GM21515 (cell line): ENCODE measurements around the gene ZNF808.
A peak's percentile ranks its signal among the peaks of the same experiment; 100 is the strongest.
"Not testable (repeated sequence)": the region's sequence is repeated elsewhere in the genome, so short reads cannot be mapped to it uniquely, and the experiment has no call there.

Experiments
- ATAC-seq: cut with Tn5 transposase; IDR thresholded peaks from one replicate; pipeline ENCODE4 v1.9.1; 2021; ENCODE audit not compliant: unreplicated experiment

Gene ZNF808

GRCh38 chr19:52535771-52536447 lies 8.4 kb downstream of the ZNF808 start:
- ATAC-seq: peak; percentile 86

DNA sequence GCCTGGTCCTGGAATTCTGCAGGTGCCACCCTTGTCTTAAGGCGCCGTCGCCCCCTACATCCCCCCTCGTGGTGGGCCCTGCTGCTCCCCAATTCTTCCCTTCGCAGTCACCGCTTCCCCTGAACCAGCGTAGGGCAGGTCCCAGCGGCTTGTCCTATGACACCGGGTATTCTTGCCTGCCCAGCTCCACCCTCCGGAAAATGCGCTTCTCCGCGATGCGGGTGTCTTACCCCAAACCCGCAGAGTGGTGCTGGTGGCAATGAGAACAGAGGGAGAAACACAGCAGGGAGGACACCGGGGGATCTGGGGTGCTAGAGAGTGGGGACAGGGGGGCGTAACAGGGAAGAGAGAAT lies 9.0 kb downstream of the ZNF808 start:
- ATAC-seq: peak; percentile 9

GRCh38 chr19:52538815-52539214 lies 11.3 kb downstream of the ZNF808 start:
- ATAC-seq: not testable (repeated sequence)

DNA sequence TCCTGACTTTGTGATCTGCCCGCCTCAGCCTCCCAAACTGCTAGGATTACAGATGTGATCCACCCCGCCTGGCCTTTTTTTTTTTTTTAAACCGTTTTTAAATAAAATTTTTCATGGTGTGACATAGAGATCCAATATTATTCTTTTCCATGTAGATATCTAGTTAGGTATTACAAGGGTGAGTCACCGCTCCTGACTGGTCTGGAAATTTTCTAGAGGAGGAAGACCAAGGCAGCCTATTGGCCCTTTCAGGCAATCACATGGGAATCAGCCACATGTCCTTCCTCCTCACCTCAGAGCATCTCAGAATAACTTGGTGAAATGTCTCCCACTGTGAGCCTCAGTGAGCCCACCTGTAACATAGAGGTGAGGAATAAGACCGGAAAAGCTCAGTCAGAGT lies 13.7 kb downstream of the ZNF808 start:
- not testable (repeated sequence) for ATAC-seq

DNA sequence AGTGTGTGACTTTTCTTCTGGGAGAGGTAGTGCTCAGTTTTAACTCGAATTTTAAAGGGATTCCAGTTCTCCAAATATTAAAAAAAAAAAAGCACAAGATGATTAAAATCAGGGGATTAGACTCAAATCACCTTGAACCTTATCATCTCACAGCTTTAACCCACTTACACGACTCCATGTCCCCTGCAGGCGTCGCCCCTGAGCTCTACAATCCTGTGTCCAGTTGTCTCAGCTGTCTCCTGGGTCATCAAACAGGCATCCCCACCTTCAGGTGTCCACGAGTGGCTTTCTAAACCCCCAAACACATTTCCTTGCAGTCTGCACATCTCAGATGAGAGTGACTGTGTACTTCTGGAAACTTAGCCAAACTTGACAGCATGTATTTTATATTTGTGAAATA lies 14.1 kb downstream of the ZNF808 start:
- ATAC-seq: no peak

DNA sequence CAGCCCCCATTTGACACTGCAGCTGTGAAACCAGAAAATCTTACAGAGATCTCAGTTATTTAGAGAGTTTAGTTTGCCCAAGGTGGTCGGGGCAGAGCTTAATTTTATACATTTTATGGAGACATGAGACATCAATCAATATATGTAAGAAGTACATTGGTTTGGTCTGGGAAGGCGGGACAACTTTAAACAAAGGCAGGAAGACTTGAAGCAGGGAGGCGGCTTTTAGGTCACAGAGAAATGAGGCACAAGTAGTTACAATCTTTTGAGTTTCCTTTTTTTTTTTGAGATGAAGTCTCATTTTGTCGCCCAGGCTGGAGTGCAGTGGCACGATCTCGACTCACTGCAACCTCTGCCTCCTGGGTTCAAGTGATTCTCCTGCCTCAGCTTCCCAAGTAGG lies 15.1 kb downstream of the ZNF808 start:
- not testable (repeated sequence) for ATAC-seq

DNA sequence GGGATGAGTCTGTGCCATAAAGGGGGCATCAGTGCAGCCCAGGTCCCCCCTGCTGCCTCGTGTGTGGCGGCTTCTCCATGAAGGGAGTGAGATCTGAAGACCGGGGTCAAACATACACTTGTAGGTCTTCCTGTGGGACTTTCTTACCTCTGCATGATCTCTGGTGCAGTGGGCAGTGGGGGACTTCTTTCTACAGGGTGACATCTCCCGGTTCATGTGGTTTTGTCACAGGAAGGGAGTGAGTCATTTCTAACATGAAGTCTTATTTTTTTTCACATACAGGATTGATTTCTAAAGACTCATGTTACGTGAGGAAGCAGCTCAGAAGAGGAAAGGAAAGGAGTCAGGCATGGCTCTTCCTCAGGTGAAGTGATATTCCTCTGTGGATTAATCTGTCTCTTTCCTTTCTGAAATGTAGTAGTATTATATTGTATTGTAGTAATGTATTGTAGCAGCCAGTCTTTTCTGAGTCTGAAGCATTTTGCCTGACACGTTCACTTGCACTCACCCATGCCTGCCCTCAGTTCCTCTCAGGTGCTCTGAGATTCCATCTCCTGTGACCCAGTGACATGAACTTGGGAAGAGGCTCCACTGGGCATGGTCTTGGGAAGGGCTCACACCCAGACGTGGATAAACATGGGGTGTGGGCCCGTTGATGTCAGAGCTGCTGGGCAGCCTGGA lies 15.7 kb downstream of the ZNF808 start:
- no peak for ATAC-seq

- ATAC-seq: no peak
Measured at GRCh38 chr19:52554216-52554971, 26.9 kb downstream of the ZNF808 start.

GRCh38 chr19:52557231-52557995 lies 29.9 kb downstream of the ZNF808 start:
- no peak for ATAC-seq

DNA sequence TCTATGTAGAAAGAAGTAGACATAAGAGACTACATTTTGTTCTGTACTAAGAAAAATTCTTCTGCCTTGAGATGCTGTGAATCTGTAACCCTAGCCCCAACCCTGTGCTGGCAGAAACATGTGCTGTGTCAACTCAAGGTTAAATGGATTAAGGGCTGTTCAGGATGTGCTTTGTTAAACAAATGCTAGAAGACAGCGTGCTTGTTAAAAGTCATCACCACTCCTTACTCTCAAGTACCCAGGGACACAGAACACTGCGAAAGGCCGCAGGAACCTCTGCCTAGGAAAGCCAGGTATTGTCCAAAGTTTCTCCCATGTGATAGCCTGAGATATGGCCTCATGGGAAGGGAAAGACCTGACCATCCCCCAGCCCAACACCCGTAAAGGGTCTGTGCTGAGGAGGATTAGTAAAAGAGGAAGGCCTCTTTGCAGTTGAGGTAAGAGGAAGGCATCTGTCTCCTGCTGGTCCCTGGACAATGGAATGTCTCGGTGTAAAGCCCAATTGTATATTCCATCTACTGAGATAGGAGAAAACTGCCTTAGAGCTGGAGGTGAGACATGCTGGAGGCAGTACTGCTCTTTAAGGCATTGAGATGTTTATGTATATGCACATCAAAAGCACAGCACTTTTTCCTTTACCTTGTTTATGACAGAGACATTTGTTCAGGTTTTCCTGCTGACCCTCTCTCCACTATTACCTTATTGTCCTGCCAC lies 31.4 kb downstream of the ZNF808 start:
- not testable (repeated sequence) for ATAC-seq

DNA sequence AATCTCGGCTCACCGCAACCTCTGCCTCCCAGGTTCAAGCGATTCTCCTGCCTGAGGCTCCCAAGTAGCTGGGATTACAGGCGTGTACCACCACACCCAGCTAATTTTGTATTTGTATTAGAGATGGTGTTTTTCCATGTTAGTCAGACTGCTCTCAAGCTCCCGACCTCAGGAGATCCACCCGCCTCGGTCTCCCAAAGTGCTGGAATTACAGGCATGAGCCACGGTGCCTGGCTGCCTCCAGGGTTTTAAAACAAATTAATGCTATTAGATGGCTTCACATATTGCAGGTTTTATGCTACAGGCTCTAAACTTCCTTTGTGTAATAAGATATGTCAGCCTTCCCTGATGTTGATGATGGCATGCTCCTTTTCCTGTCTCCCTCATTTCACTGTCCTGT lies 34.1 kb downstream of the ZNF808 start:
- ATAC-seq: not testable (repeated sequence)

DNA sequence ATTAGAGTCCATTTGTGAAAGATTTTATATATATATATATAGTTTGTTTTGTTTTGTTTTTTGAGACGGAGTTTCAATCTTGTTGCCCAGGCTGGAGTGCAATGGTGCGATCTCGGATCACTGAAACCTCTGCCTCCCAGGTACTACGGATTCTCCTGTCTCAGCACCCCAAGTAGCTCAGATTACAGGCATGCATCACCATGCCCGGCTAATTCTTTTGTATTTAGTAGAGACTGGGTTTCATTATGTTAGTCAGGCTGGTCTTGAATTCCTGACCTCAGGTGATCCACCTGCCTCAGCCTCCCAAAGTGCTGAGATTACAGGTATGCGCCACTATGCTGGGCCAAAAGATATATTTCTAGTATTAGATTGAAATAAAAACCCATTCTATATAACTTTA lies 38.7 kb downstream of the ZNF808 start:
- ATAC-seq: no peak

DNA sequence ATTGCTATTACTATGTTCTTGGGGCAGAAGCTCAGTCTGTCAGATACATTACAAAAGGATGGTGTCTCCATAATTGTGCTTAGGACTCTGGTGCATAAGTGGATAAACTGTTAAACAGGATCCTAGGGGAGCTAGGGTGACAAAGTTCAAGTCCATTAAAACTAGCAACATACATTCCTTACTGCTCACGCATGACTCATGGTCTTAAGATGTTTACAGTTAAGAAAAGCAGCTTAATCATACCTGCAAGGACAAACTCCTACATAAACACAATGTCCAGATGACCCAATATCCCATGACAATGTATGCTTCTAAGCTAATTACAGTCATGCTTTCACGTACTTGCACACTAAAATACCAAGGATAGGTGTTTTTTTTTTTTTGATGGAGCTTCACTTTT lies 39.1 kb downstream of the ZNF808 start:
- ATAC-seq: no peak

DNA sequence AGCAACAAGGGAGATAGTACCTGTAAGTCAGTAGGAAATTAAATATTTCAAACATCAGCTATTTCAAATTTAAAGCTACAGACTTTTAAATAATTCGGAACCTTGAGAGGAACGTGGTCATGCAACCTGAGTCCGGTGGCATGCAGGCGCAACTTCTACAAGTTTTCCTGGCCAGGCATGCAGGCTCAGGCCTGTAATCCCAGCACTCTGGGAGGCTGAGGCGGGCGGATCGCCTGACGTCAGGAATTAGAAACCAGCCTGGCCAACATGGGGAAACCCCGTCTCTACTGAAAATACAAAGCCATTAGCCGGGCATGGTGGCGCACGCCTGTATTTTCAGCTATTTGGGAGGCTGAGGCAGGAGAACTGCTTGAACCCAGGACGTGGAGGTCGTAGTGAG lies 40.5 kb downstream of the ZNF808 start:
- no peak for ATAC-seq

DNA sequence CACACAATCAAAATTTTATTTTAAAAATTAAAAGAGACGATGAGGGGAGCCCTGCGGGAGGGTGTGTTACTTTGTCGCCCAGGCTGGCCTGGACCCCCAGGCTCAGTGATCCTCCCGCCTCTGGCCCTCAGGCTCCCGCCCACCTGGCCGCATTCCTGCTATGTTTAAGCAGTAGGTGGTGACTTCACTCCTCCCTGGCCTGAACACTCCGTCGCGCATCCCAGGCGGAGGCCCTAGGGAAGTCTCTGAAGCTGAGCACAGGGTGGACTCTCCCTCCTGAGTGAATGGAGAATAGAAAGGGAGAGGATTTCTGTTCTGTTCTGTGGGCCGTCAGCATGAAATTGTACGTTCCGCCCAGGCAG lies 42.2 kb downstream of the ZNF808 start:
- not testable (repeated sequence) for ATAC-seq

GRCh38 chr19:52570000-52570861 lies 42.8 kb downstream of the ZNF808 start, which contains the start of gene ZNF701:
TSS of gene ZNF701 (plus strand) at chr19:52570287. CDS start at chr19:52574148, 3,861 bp downstream.
- ATAC-seq: peak; percentile 87

GRCh38 chr19:52584736-52585440 lies 57.4 kb downstream of the ZNF808 start:
- no peak for ATAC-seq

- no peak for ATAC-seq
Measured at GRCh38 chr19:52585604-52586003, 58.1 kb downstream of the ZNF808 start.

DNA sequence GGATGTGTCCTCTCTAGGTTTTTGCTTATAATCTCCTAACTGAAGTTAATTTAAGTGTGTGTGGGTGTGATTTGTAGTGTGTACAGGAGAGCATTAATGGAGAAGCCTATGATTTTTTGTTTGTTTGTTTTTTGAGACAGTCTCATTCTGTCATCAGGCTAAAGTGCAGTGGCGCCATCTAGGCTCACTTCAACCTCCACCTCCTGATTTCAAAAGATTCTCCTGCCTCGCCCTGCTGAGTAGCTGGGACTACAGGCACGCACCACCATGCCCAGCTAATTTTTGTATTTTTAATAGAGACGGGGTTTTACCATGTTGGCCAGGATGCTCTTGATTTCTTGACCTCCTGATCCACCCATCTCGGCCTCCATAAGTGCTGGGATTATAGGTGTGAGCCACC lies 63.3 kb downstream of the ZNF808 start:
- ATAC-seq: no peak
